ENCODE measurements around the gene MAGEA11.

DNA sequence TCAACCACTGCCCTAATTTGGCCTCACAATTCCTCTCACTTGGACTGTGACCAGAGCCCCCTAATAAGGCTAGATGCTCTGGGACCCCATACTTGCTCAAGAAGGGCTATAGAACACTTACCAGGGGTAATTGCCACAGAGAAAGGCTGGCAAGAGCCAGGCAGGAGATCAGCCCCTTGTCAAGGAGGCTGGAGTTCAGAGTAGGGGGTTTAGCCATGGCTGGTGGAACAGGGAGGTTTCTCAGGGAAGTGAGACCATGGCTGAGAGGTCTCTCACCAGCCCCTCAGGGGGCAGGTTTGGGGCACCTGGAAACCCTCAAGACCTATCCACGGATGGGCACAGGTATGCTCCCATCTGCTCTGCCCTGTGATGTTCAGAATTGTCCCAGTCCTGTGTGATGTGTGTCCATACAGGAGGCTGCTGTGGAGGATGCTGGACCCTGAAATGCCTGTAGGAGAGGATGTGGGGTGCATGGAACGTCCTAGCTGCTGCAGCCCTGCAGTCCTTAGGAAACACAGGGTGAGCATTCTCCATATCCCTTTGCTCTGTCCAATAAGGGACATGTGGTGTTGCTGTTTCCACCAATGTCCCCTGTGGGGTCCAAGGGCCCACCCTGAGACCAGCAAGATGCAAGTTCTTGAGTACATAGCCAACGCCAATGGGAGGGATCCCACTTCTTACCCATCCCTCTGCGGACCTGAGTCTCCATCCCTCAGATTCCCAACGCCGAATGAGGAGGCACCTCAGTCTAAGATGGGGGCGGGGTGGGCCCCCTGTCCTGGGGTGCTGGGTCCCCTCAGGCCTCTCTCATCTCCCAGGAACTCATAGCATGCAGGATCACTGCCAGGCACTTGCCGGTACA lies 45.6 kb downstream of the MAGEA11 start:
- TF ChIP-seq, protein P1, sequence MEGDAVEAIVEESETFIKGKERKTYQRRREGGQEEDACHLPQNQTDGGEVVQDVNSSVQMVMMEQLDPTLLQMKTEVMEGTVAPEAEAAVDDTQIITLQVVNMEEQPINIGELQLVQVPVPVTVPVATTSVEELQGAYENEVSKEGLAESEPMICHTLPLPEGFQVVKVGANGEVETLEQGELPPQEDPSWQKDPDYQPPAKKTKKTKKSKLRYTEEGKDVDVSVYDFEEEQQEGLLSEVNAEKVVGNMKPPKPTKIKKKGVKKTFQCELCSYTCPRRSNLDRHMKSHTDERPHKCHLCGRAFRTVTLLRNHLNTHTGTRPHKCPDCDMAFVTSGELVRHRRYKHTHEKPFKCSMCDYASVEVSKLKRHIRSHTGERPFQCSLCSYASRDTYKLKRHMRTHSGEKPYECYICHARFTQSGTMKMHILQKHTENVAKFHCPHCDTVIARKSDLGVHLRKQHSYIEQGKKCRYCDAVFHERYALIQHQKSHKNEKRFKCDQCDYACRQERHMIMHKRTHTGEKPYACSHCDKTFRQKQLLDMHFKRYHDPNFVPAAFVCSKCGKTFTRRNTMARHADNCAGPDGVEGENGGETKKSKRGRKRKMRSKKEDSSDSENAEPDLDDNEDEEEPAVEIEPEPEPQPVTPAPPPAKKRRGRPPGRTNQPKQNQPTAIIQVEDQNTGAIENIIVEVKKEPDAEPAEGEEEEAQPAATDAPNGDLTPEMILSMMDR (IDR thresholded peaks at IDR 0.05), result no peak
- TF ChIP-seq POLR2A (IDR thresholded peaks at IDR 0.05), result no peak
- no peak for TF ChIP-seq POLR2AphosphoS5 (IDR thresholded peaks at IDR 0.05)
